HFFc6 (cell line): Measurements from ENCODE around the gene TBC1D4. TPM values are rescaled to one million over a fixed set of nuclear protein-coding genes. Genes with fewer than 3 reads are reported as not detected.

Source experiments
- DNase-seq: peaks from one replicate; pipeline ENCODE4 v3.0.0-alpha.2; 2018
- H3K27ac Mint-ChIP-seq: 2 replicates; pipeline ENCODE4 v1.8.0; 2020; ENCODE audit warnings: mild to moderate bottlenecking, mixed read lengths
- H3K27me3 Mint-ChIP-seq: 2 replicates; pipeline ENCODE4 v1.8.0; 2021; ENCODE audit warnings: mild to moderate bottlenecking, moderate library complexity, mixed read lengths; ENCODE audit not compliant: insufficient read depth
- H3K36me3 Mint-ChIP-seq: 2 replicates; pipeline ENCODE4 v1.8.0; 2021; ENCODE audit warnings: low read depth, mixed read lengths
- H3K4me1 Mint-ChIP-seq: 2 replicates; pipeline ENCODE4 v1.8.0; 2020; ENCODE audit warnings: low read depth, mixed read lengths
- H3K4me3 Mint-ChIP-seq: 2 replicates; pipeline ENCODE4 v1.8.0; 2020; ENCODE audit warnings: mild to moderate bottlenecking, moderate library complexity, mixed read lengths
- H3K9me3 Mint-ChIP-seq: 2 replicates; pipeline ENCODE4 v1.8.0; 2020; ENCODE audit warnings: mild to moderate bottlenecking, mixed read lengths
- CTCF ChIP-seq: fragments of 200-600 bp; sonication (generic); IDR thresholded peaks from 2 replicates; pipeline ENCODE4 v1.5.0; 2021; ENCODE audit warnings: antibody characterized with exemption, mild to moderate bottlenecking
- total RNA-seq, 6 experiments: library from RNA; stranded (reverse); fragmentation: NEBNext Ultra II Directional; extraction: Animal tissue kit (Norgen Biotek cat#: 25700); gene quantifications; 2 replicates in 1 of 6; 3 replicates in 5 of 6; pipeline ENCODE4 v1.2.3, GENCODE V29; 2021

Gene TBC1D4
- total RNA-seq, 6 experiments from 2014 or later = 13.6 to 20.6 (median 16.6) TPM

GRCh38 chr13:75327135-75327510 is 154.8 kb downstream of the TBC1D4 start:
- no peak for TF ChIP-seq CTCF
- peaks cover 37% of the 10 kb centered on the region for H3K4me1 Mint-ChIP-seq
- no peak for DNase-seq
- no peak overlapping the region for H3K4me3 Mint-ChIP-seq
- H3K36me3 Mint-ChIP-seq = peaks cover 5% of the 10 kb centered on the region; the same call in 1 of the 2 replicates
- no peaks in the 10 kb centered on the region for H3K27me3 Mint-ChIP-seq
- H3K9me3 Mint-ChIP-seq = no peaks in the 10 kb centered on the region
- H3K27ac Mint-ChIP-seq = no peak overlapping the region

GRCh38 chr13:75326173-75327134 is 155.5 kb downstream of the TBC1D4 start:
- Mint-ChIP-seq H3K9me3 (no peaks in the 10 kb centered on the region), H3K36me3 (peaks cover 5% of the 10 kb centered on the region; the same call in 1 of the 2 replicates), H3K4me1 (peaks cover 37% of the 10 kb centered on the region), H3K27me3 (no peaks in the 10 kb centered on the region), H3K27ac (no peak overlapping the region; the same call in 1 of the 2 replicates), H3K4me3 (no peak overlapping the region)
- TF ChIP-seq CTCF = no peak
- no peak for DNase-seq

- Mint-ChIP-seq H3K4me1 (peaks cover 37% of the 10 kb centered on the region), H3K9me3 (no peaks in the 10 kb centered on the region), H3K27me3 (no peaks in the 10 kb centered on the region), H3K27ac (no peak overlapping the region), H3K36me3 (peaks cover 5% of the 10 kb centered on the region; the same call in 1 of the 2 replicates), H3K4me3 (no peak overlapping the region)
- no peak for TF ChIP-seq CTCF
- no peak for DNase-seq
These were observed 156.3 kb downstream of the TBC1D4 start for GRCh38 chr13:75325711-75326110.

- peaks cover 30% of the 10 kb centered on the region for H3K4me1 Mint-ChIP-seq
- H3K27ac Mint-ChIP-seq = peak overlapping the region; percentile 24; the same call in 1 of the 2 replicates
- H3K36me3 Mint-ChIP-seq = peaks cover 5% of the 10 kb centered on the region; the same call in 1 of the 2 replicates
- no peak for TF ChIP-seq CTCF
- no peak for DNase-seq
- H3K4me3 Mint-ChIP-seq = no peak overlapping the region
- H3K27me3 Mint-ChIP-seq = no peaks in the 10 kb centered on the region
- H3K9me3 Mint-ChIP-seq = no peaks in the 10 kb centered on the region
These were observed 157.5 kb downstream of the TBC1D4 start for GRCh38 chr13:75324413-75324940.

GRCh38 chr13:75321084-75321483 is 160.9 kb downstream of the TBC1D4 start:
- Mint-ChIP-seq H3K27ac (no peak overlapping the region), H3K27me3 (no peaks in the 10 kb centered on the region), H3K4me1 (peaks cover 43% of the 10 kb centered on the region), H3K36me3 (no peaks in the 10 kb centered on the region; the same call in 1 of the 2 replicates), H3K9me3 (no peaks in the 10 kb centered on the region), H3K4me3 (no peak overlapping the region)
- no peak for TF ChIP-seq CTCF
- no peak for DNase-seq
